Heart left ventricle (tissue), 13 donors: ENCODE measurements around the gene GPC6.

Experiments
- POLR2A ChIP-seq, 2 donors: fragments of 450-650 bp; IDR thresholded peaks; one replicate each; pipeline ENCODE4 v1.6.1; 2017; ENCODE audit warnings: antibody characterized with exemption in 2 of 2, mild to moderate bottlenecking in 2 of 2, moderate library complexity in 2 of 2
- TF ChIP-seq, protein P1 (sequence below), 12 donors: fragments of 200-600 bp; sonication (generic) in 4 of 12; IDR thresholded peaks; one replicate each; pipeline versions ENCODE4 v1.5.0 to v1.8.0; 2018 to 2022; ENCODE audit warnings: antibody characterized with exemption in 12 of 12, mild to moderate bottlenecking in 5 of 12
- donor health status: ischemic (EF 13 %, LVEDD 7.1; RV severe dilation, severe dysfunction).
- donor health status: DM: no; HTN: yes; CAD: no.
- donor health status: DM: no; HTN: no; CAD: no.
- donor health status: ischemic (EF 25% LVEDD 6.9; RV normal size, moderate dysfunction).
- donor health status: ischemic (EF 25% LVEDD 5.7; RV mildly dilated, moderate dysfunction).
- donor health status: ischemic (EF 35%, LVEDD 5.7; RV mildly dilated, moderate dysfunction).
- donor health status: nonischemic (EF 11% LVEDD 7.7; RV severe dilation, severe dysfunction).
- donor health status: DM: yes; HTN: yes; CAD: no.
- donor health status: PGD.
- donor health status: ischemic (EF 29% LVEDD 5.4; RV normal size, mild dysfunction).
- donor health status: nonischemic (EF 23%, LVEDD 6.1; RV moderate dilation, normal function).

DNA sequence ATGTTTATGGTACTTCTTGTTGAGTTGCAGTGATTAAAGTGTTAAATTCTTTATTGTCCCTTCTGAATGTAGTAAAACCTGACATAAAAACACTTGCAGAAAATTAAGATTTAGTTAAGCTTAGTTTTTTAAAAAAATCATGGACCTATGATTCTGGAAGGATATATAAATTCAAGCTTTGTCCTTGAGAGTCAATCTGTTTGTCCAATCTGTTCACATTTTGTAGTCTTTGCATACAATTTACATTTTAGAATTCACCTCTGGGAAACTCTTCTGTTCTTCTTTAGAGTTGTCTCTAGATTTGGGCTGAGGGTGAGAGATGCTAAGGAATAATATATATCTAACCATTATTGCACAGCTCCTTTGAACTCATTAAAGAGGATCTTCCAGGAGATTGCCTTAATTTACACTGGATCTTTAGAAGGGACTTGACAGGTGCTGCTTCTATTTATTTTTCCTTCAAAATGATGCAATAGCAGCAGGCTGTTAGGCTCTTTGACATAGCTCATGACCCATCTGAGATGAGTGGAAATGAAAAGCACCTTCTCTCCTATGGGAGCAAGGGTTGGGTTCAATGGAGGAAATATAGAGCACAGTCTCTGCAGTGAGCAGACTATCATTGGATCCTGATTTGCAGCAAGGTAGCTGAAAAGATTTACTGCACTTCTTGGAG, 433.9 kb downstream of the GPC6 start:
- TF ChIP-seq, protein P1, sequence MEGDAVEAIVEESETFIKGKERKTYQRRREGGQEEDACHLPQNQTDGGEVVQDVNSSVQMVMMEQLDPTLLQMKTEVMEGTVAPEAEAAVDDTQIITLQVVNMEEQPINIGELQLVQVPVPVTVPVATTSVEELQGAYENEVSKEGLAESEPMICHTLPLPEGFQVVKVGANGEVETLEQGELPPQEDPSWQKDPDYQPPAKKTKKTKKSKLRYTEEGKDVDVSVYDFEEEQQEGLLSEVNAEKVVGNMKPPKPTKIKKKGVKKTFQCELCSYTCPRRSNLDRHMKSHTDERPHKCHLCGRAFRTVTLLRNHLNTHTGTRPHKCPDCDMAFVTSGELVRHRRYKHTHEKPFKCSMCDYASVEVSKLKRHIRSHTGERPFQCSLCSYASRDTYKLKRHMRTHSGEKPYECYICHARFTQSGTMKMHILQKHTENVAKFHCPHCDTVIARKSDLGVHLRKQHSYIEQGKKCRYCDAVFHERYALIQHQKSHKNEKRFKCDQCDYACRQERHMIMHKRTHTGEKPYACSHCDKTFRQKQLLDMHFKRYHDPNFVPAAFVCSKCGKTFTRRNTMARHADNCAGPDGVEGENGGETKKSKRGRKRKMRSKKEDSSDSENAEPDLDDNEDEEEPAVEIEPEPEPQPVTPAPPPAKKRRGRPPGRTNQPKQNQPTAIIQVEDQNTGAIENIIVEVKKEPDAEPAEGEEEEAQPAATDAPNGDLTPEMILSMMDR (IDR thresholded peaks at IDR 0.05) = no peak
- TF ChIP-seq POLR2A (IDR thresholded peaks at IDR 0.05) = no peak
